Trophoblast cell (in vitro differentiated cells and primary cell): ENCODE measurements around the gene ZNF460.

Experiments
- DNase-seq, 2 donors: peaks; one replicate each; pipeline ENCODE4 v3.0.0-alpha.2; 2016
- H2AFZ ChIP-seq: 2 replicates; pipeline ENCODE4 v1.6.1; 2013; ENCODE audit warnings: low read length, moderate library complexity, mild to moderate bottlenecking; ENCODE audit not compliant: insufficient read depth, poor library complexity
- H2AK5ac ChIP-seq: 2 replicates; pipeline ENCODE4 v1.6.1; 2013; ENCODE audit warnings: mild to moderate bottlenecking, low read length
- H2BK120ac ChIP-seq: 2 replicates; pipeline ENCODE4 v1.6.1; 2013; ENCODE audit warnings: low read length, mild to moderate bottlenecking, moderate library complexity; ENCODE audit not compliant: insufficient read depth, poor library complexity
- H2BK12ac ChIP-seq: 2 replicates; pipeline ENCODE4 v1.6.1; 2013; ENCODE audit warnings: mild to moderate bottlenecking, low read length, moderate library complexity
- H2BK5ac ChIP-seq: 2 replicates; pipeline ENCODE4 v1.6.1; 2013; ENCODE audit warnings: low read length, low read depth, moderate library complexity, mild to moderate bottlenecking; ENCODE audit not compliant: poor library complexity
- H3K14ac ChIP-seq: 2 replicates; pipeline ENCODE4 v1.6.1; 2013; ENCODE audit warnings: mild to moderate bottlenecking, low read length
- H3K18ac ChIP-seq: 2 replicates; pipeline ENCODE4 v1.6.1; 2013; ENCODE audit warnings: mild to moderate bottlenecking, low read length
- H3K23ac ChIP-seq: 2 replicates; pipeline ENCODE4 v1.6.1; 2013; ENCODE audit warnings: low read length
- H3K27ac ChIP-seq: 2 replicates; pipeline ENCODE4 v1.5.1; 2013; ENCODE audit warnings: low read depth, mild to moderate bottlenecking, inconsistent platforms, low read length, moderate library complexity
- H3K27me3 ChIP-seq: 2 replicates; pipeline ENCODE4 v1.6.1; 2013; ENCODE audit warnings: inconsistent platforms, mild to moderate bottlenecking, low read length, moderate library complexity; ENCODE audit not compliant: insufficient read depth
- H3K36me3 ChIP-seq, 2 experiments: 1 replicate in 1 of 2; 2 replicates in 1 of 2; pipeline ENCODE4 v1.6.1; 2013; ENCODE audit warnings: low read length in 2 of 2, mild to moderate bottlenecking in 2 of 2, moderate library complexity in 1 of 2; ENCODE audit not compliant: insufficient read depth in 2 of 2, control insufficient read depth in 1 of 2
- H3K4ac ChIP-seq: 2 replicates; pipeline ENCODE4 v1.6.1; 2013; ENCODE audit warnings: low read depth, mild to moderate bottlenecking, low read length, moderate library complexity
- H3K4me1 ChIP-seq, 2 experiments: 1 replicate in 1 of 2; 2 replicates in 1 of 2; pipeline ENCODE4 v1.6.1; 2013; ENCODE audit warnings: low read length in 2 of 2, mild to moderate bottlenecking in 2 of 2, moderate library complexity in 1 of 2; ENCODE audit not compliant: insufficient read depth in 2 of 2, control insufficient read depth in 1 of 2
- H3K4me2 ChIP-seq: 2 replicates; pipeline ENCODE4 v1.6.1; 2013; ENCODE audit warnings: inconsistent platforms, mild to moderate bottlenecking, low read length, moderate library complexity
- H3K4me3 ChIP-seq: 2 replicates; pipeline ENCODE4 v1.5.1; 2013; ENCODE audit warnings: mild to moderate bottlenecking, low read depth, low read length, inconsistent platforms
- H3K79me1 ChIP-seq: one replicate; pipeline ENCODE4 v1.6.1; 2013; ENCODE audit warnings: low read length
- H3K79me2 ChIP-seq: 2 replicates; pipeline ENCODE4 v1.6.1; 2013; ENCODE audit warnings: low read length, mild to moderate bottlenecking; ENCODE audit not compliant: control insufficient read depth, insufficient read depth, poor library complexity
- H3K9ac ChIP-seq: 2 replicates; pipeline ENCODE4 v1.6.1; 2013; ENCODE audit warnings: mild to moderate bottlenecking, low read length
- H3K9me3 ChIP-seq: 2 replicates; pipeline ENCODE4 v1.6.1; 2013; ENCODE audit warnings: low read depth, mild to moderate bottlenecking, control low read depth, inconsistent platforms, low read length; ENCODE audit not compliant: insufficient read depth
- H4K12ac ChIP-seq: 2 replicates; pipeline ENCODE4 v1.6.1; 2013; ENCODE audit warnings: low read depth, mild to moderate bottlenecking, low read length, moderate library complexity
- H4K8ac ChIP-seq: 2 replicates; pipeline ENCODE4 v1.6.1; 2013; ENCODE audit warnings: low read depth, mild to moderate bottlenecking, low read length, moderate library complexity
- H4K91ac ChIP-seq: one replicate; pipeline ENCODE4 v1.6.1; 2013; ENCODE audit warnings: low read depth, mild to moderate bottlenecking, low read length, moderate library complexity
- WGBS: extraction: QIAGEN DNeasy Blood & Tissue Kit; methylation state at CpG from one replicate; pipeline ENCODE4 v1.1.7; 2013; ENCODE audit warnings: missing lambda C conversion rate; ENCODE audit not compliant: insufficient read length, insufficient coverage; ENCODE audit errors: extremely low coverage; 5-methylcytosine and 5-hydroxymethylcytosine counted together

Gene ZNF460

GRCh38 chr19:57310792-57311191, 30.5 kb downstream of the ZNF460 start:
- no peak overlapping the region for H3K14ac ChIP-seq
- DNase-seq: no peak
- no peak overlapping the region for H2BK12ac ChIP-seq
- no peak overlapping the region for H3K4me3 ChIP-seq
- H2AK5ac ChIP-seq: no peak overlapping the region
- H4K12ac ChIP-seq: no peak overlapping the region
- no peak overlapping the region for H3K9ac ChIP-seq
- H4K91ac ChIP-seq: no peak overlapping the region
- no peak overlapping the region for H3K27ac ChIP-seq
- H3K79me2 ChIP-seq: no peaks in the 10 kb centered on the region
- no peak overlapping the region for H3K23ac ChIP-seq
- no peaks in the 10 kb centered on the region for H3K79me1 ChIP-seq
- no peak overlapping the region for H3K4ac ChIP-seq
- H4K8ac ChIP-seq: no peak overlapping the region
- no peak overlapping the region for H2BK120ac ChIP-seq
- no peak overlapping the region for H3K18ac ChIP-seq
- no peaks in the 10 kb centered on the region for H3K9me3 ChIP-seq
- no peaks in the 10 kb centered on the region for H3K4me1 ChIP-seq
- no peaks in the 10 kb centered on the region for H3K27me3 ChIP-seq
- H2AFZ ChIP-seq: no peak overlapping the region
- H3K36me3 ChIP-seq: no peaks in the 10 kb centered on the region
- no peak overlapping the region for H2BK5ac ChIP-seq
- no CpG with 5 or more reads among the region's 2 CpGs for WGBS
- no peak overlapping the region for H3K4me2 ChIP-seq

- no CpG with 5 or more reads among the region's 4 CpGs for WGBS
- Histone ChIP-seq H4K91ac (no peak overlapping the region), H3K23ac (no peak overlapping the region), H3K9me3 (no peaks in the 10 kb centered on the region), H2BK120ac (no peak overlapping the region), H3K79me1 (no peaks in the 10 kb centered on the region), H4K12ac (no peak overlapping the region), H2AK5ac (no peak overlapping the region), H3K14ac (no peak overlapping the region), H3K9ac (no peak overlapping the region), H3K18ac (no peak overlapping the region), H2AFZ (no peak overlapping the region), H3K4ac (no peak overlapping the region), H2BK5ac (no peak overlapping the region), H3K27ac (no peak overlapping the region), H3K4me1 (no peaks in the 10 kb centered on the region), H4K8ac (no peak overlapping the region), H3K4me3 (no peak overlapping the region), H3K27me3 (no peaks in the 10 kb centered on the region), H3K79me2 (no peaks in the 10 kb centered on the region), H3K36me3 (no peaks in the 10 kb centered on the region), H2BK12ac (no peak overlapping the region), H3K4me2 (no peak overlapping the region)
- DNase-seq: no peak
Measured at GRCh38 chr19:57314146-57314545, 33.9 kb downstream of the ZNF460 start.

- Histone ChIP-seq H3K9me3 (no peaks in the 10 kb centered on the region), H4K12ac (no peak overlapping the region), H3K27ac (no peak overlapping the region), H3K4me3 (no peak overlapping the region), H4K91ac (no peak overlapping the region), H2BK5ac (no peak overlapping the region), H3K79me2 (peaks cover 8% of the 10 kb centered on the region), H3K14ac (no peak overlapping the region), H3K18ac (no peak overlapping the region), H3K9ac (no peak overlapping the region), H4K8ac (no peak overlapping the region), H3K4me1 (peaks cover 6 to 8% of the 10 kb centered on the region in 2 experiments), H2AFZ (no peak overlapping the region), H3K27me3 (no peaks in the 10 kb centered on the region), H3K4me2 (no peak overlapping the region), H2AK5ac (no peak overlapping the region), H3K79me1 (peaks cover 6% of the 10 kb centered on the region), H2BK120ac (no peak overlapping the region), H3K4ac (no peak overlapping the region), H2BK12ac (no peak overlapping the region), H3K23ac (no peak overlapping the region), H3K36me3 (no peaks in the 10 kb centered on the region)
- peak; percentile 26 to 43 for DNase-seq
- WGBS: no CpG with 5 or more reads among the region's 29 CpGs
Measured at GRCh38 chr19:57317503-57317902, 37.2 kb downstream of the ZNF460 start.

- H4K12ac ChIP-seq: peak overlapping the region; percentile 58
- H3K4ac ChIP-seq: no peak overlapping the region
- H3K27me3 ChIP-seq: no peaks in the 10 kb centered on the region
- peak overlapping the region; percentile 18 for H2BK5ac ChIP-seq
- peak overlapping the region; percentile 14 for H2BK120ac ChIP-seq
- H3K14ac ChIP-seq: peak overlapping the region; percentile 81
- peak overlapping the region; percentile 63 for H4K91ac ChIP-seq
- H3K36me3 ChIP-seq: peaks cover 5 to 12% of the 10 kb centered on the region in 2 experiments
- H2AK5ac ChIP-seq: no peak overlapping the region
- peaks cover 6% of the 10 kb centered on the region for H3K79me1 ChIP-seq
- H3K27ac ChIP-seq: peak overlapping the region; percentile 54
- H3K9me3 ChIP-seq: no peaks in the 10 kb centered on the region
- DNase-seq: no peak
- H2AFZ ChIP-seq: peak overlapping the region; percentile 77
- H3K4me2 ChIP-seq: peak overlapping the region; percentile 97
- peaks cover 6 to 8% of the 10 kb centered on the region in 2 experiments for H3K4me1 ChIP-seq
- no peak overlapping the region for H2BK12ac ChIP-seq
- peak overlapping the region; percentile 94 for H3K9ac ChIP-seq
- H3K4me3 ChIP-seq: peak overlapping the region; percentile 67
- H3K18ac ChIP-seq: peak overlapping the region; percentile 57
- H3K79me2 ChIP-seq: peaks cover 8% of the 10 kb centered on the region
- H3K23ac ChIP-seq: no peak overlapping the region
- WGBS: no CpG with 5 or more reads among the region's 1 CpG
- peak overlapping the region; percentile 91 for H4K8ac ChIP-seq
Measured at GRCh38 chr19:57319869-57320179, 39.5 kb downstream of the ZNF460 start.
